ENCODE measurements around the gene MICAL2.

DNA sequence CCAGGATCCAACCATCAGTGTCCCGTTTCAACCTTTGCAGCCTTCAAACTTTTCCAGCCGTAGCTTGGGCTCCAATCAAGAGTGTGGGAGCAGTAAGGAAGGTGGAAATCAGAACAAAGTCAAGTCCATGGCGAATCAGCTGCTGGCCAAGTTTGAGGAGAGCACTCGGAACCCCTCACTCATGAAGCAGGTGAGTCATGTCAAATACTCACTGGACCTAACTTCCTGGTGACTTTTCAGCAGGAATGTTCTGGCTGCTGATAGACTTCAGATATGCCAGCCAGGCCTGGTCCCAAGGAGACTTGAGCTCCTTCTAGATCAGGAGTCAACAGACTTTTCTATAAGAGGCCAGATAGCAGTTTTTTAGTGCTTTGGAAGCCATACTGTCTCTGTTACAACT is 129.0 kb downstream of the MICAL2 start:
- TF ChIP-seq POLR2AphosphoS5 (IDR thresholded peaks at IDR 0.05; ENCODE audit: low read depth, low read length) (no peak), TAF1 (IDR thresholded peaks at IDR 0.05; ENCODE audit: borderline replicate concordance, insufficient read depth, low read length) (no peak)

All from PFSK-1 (cell line).